ENCODE measurements around the gene OR52B2.
"Not testable (repeated sequence)": the region's sequence is repeated elsewhere in the genome, so short reads cannot be mapped to it uniquely, and the experiment has no call there.

The OR52B2 gene

DNA sequence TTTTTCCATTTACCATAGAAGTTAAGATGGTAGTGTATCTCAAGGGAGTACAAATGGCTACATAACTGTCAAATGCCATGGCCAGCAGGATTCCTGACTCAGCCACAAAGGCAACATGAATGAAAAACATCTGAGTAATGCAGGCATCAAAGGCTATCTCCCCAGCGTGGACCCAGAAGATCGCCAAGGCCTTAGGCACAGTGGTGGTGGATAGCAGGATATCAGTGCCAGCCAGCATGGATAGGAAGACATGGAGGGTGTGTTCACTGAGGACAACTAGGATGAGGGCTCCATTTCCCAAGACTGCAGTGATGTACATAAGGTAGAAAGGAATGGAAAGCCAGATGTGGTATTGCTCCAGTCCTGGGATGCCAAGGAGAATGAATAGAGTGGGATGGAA lies 18.0 kb downstream of the OR52B2 start:
- DNase-seq (ENCODE audit: low read depth in 2 of 2): no peak

DNA sequence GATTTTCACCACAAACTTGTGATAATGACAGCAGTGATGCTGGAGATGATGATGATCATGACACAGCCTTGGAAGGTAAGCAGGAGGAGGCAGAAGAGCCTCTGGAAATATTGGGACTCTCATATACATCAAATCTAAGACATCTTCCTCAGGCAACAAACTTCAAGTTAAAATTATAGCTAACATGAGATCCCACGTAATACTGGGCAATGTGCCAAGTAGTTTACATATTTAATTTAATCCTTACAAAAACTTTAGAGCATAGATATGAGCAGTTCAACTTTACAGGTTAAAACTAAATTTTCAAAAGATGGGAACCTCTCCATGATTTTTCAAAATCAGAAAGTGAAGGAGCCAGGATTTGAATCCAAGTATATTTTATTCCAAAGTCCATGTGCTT lies 19.0 kb downstream of the OR52B2 start:
- no peak for DNase-seq (ENCODE audit: low read depth in 2 of 2)

DNA sequence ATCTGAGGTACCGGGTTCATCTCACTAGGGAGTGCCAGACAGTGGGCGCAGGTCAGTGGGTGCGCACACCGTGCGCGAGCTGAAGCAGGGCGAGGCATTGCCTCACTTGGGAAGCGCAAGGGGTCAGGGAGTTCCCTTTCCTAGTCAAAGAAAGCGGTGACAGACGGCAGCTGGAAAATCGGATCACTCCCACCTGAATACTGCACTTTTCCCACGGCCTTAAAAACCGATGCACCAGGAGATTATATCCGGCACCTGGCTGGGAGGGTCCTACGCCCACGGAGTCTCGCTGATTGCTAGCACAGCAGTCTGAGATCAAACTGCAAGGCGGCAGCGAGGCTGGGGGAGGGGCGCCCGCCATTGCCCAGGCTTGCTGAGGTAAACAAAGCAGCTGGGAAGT lies 26.4 kb downstream of the OR52B2 start:
- not testable (repeated sequence) for DNase-seq (ENCODE audit: low read depth in 2 of 2)

DNA sequence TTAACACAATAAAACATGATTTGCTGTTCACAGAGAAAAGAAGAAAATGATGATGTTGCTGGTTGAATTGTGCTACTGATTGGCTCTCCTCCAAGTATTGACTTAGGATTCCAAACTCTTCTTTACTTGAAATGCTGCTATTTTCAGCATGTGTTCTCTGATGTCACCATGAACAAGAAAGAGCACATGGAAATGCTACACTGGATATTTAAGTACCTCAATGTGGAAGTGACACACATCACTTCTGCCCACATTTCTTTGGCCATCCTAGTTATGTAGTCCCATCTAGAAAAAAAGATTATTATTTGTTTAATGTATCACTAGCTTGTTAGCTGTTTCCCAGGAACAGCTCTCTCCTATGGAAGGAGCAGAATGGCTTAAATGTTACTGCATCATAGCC lies 27.2 kb downstream of the OR52B2 start:
- DNase-seq (ENCODE audit: low read depth in 2 of 2): no peak

DNA sequence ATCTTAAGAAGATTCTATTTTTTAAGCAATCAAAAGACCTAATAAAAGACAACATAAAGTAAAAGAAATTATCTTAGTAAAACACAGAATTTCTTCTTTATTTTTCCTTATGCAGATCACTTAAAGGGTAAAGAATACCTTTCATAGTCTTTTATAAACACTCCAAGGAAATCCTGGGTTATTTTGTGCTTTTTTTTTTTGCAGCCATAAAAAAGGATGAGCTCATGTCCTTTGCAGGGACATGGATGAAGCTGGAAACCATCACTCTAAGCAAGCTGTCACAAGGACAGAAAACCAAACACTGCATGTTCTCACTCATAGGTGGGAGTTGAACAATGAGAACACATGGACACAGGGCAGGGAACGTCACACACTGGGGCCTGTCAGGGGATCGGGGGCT lies 34.2 kb downstream of the OR52B2 start:
- not testable (repeated sequence) for DNase-seq (ENCODE audit: low read depth in 2 of 2)

DNA sequence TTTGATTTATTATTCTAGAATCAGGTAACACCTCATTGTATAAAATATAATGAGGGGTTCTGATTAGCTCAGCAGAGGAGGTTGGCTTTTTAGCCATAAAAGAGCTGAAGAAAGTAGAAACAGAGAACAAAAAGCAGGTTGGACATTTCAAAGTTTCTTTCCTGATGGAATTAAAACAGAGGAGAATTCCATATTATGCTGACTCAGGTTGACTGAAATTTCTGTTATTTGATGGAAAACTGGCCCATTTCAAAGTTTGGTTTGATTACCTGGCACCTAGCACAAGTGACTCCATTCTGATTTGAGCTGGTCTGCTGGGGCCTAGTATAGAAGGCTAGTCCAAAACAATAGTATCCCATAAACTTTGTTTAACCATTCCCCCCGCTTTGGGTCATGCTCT lies 37.7 kb downstream of the OR52B2 start:
- no peak for DNase-seq (ENCODE audit: low read depth in 2 of 2)

DNA sequence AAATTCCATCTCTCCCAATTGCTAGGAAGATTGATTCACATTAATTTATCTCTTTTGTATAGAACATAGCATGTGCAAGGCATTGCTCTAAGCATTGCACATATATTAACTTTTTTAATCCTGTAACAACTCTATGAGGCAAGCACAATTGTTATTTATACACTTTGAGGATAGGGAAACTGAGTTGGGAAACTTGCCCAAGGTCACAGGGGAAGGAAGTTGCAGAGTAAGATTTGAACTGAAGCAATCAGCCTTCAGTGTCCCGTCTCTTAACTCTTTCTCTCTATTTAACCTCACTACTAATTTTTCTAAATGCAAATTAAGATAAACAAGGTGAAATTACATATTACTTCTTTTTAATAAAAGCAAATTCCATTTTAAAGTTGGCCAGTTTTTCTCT lies 40.5 kb downstream of the OR52B2 start:
- DNase-seq (ENCODE audit: low read depth in 2 of 2): no peak

DNA sequence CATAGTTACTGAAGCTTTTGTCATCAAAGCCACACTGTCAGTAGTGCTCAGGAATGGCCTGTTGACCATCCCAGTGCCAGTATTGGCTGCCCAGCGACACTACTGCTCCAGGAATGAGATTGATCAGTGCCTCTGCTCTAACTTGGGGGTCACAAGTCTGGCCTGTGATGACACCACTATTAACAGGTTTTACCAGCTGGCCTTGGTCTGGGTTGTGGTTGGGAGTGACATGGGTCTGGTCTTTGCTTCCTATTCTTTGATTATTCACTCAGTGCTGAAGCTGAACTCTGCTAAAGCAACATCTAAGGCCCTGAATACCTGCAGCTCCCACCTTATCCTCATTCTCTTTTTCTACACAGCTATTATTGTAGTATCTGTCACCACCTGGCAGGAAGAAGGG lies 41.1 kb downstream of the OR52B2 start:
- DNase-seq (ENCODE audit: low read depth in 2 of 2): no peak

DNA sequence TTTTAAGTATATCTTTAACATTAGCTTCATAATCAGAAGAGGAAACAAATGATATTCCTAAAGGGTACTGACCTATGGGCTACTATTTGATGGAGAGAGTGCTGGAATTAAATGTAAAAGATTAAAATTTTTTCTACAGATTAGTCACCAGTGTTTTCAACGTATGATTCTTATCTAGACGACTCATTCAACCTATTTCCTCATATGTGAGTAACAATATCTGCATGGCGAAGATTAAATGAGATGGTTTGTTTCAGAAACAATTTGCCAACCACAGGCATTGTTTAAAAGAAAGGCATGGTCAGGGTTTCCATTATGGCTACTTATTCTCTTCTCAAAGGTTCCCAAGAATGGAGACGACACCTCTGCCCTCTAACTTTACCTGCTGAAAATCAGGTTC lies 42.2 kb downstream of the OR52B2 start:
- no peak for DNase-seq (ENCODE audit: low read depth in 2 of 2)

DNA sequence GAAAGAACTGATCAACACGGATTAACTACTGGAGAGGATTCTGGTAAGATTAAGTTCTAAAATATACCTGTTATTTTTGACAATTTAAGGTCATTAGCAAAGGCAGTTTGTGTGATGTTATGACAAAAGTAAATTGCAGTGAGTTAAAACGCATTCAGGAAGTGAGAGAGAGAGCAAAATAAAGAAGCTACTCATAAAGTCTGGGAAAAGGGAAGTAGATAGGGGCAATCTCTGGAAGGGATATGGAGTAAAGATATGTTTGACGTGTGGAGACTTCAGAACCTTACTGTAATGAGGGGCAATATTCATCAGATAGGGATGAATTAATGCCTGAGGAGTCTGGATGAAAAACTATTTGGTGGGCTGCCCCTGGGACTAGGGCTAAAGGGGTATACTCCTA lies 45.9 kb downstream of the OR52B2 start:
- DNase-seq (ENCODE audit: low read depth in 2 of 2): no peak
